ENCODE results near the gene MYRFL.
"Not testable (repeated sequence)": the region's sequence is repeated elsewhere in the genome, so short reads cannot be mapped to it uniquely, and the experiment has no call there.

Gene MYRFL

GRCh38 chr12:69994086-69994485, 169.1 kb downstream of the MYRFL start:
- not testable (repeated sequence) for DNase-seq

GRCh38 chr12:69994724-69995173, 169.7 kb downstream of the MYRFL start:
- DNase-seq, result no peak

- DNase-seq, result no peak
These were observed 171.2 kb downstream of the MYRFL start for GRCh38 chr12:69996241-69996640.

- no peak for DNase-seq
These were observed 171.7 kb downstream of the MYRFL start for GRCh38 chr12:69996722-69997121.

- no peak for DNase-seq
These were observed 173.0 kb downstream of the MYRFL start for GRCh38 chr12:69998011-69998410.

- DNase-seq, result no peak
These were observed 173.9 kb downstream of the MYRFL start for GRCh38 chr12:69998922-69999321.

GRCh38 chr12:69999561-69999960, 174.5 kb downstream of the MYRFL start:
- no peak for DNase-seq

- DNase-seq, result no peak
These were observed 177.3 kb downstream of the MYRFL start for GRCh38 chr12:70002097-70002911.

GRCh38 chr12:70002912-70003255, 177.9 kb downstream of the MYRFL start:
- no peak for DNase-seq

GRCh38 chr12:70005864-70006618, 181.0 kb downstream of the MYRFL start:
- no peak for DNase-seq

- DNase-seq, result no peak
These were observed 181.6 kb downstream of the MYRFL start for GRCh38 chr12:70006619-70006973.

GRCh38 chr12:70007687-70008086, 182.7 kb downstream of the MYRFL start:
- no peak for DNase-seq

Data from NCI-H2029 treated with DMSO at 0.1 percent for 48 hours (cell line).